ENCODE results near the gene STRN4. TPM values are rescaled to one million over a fixed set of nuclear protein-coding genes. Genes with fewer than 3 reads are reported as not detected.

Gene STRN4
- total and polyA plus RNA-seq, 9 of the 15 experiments (the other 6 are each of a cell fraction or from before 2014, with no cell fraction given): 0.62 to 83.7 (median 36.9) TPM

DNA sequence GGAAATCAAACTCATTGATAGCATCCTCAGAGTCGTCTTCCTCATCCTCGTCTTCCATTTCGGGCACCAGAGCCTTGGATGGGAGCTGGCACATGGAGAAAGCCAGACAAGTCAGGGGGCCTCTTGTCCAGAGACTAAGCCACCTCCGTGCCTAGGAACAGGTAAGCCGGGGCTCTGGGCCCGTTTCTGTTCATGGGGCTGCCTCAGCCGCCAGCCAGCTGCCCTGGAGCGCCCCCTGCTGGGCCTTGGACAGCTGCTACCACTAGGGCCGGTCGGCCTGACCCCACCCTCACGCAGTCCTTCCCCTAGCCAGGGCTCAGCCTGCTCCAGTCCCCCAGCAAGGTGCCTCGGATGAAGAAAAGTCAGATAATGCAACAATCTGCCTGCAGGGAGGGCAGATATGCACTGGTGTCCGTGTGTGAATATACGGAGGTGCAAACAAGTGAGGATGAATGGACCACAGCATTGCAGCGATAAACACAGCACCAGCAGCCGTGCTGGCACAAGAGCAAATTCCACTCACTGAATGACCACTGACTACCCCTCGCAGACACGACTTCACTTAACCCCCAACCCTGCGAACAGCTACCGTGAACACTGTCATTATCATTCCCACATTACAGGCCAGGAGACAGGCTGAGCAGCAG lies 17.4 kb downstream of the STRN4 start (continued):
- TF ChIP-seq NRF1 (conservative IDR thresholded peaks at IDR 0.05 in 1 of 2, IDR thresholded peaks at IDR 0.05 in 1 of 2) (0 out of 4 replicates have a peak, but pooled peaks of 1 of the 2 experiments have one; percentile 19), NUFIP1 (IDR thresholded peaks at IDR 0.05; ENCODE audit: partially characterized antibody) (no peak), CHD4 (IDR thresholded peaks at IDR 0.05; ENCODE audit: insufficient read depth, insufficient replicate concordance, low read depth, low read length, poor library complexity, severe bottlenecking) (no peak), MCM3 (IDR thresholded peaks at IDR 0.05) (no peak), POLR2AphosphoS5 (IDR thresholded peaks at IDR 0.05; ENCODE audit: control insufficient read depth, insufficient read depth, low read depth, low read length) (0 out of 2 replicates have a peak, but pooled peaks have one; percentile 17), ESRRB (CRISPR knock-in tag; IDR thresholded peaks at IDR 0.05; ENCODE audit: borderline replicate concordance) (no peak), SMARCE1 (IDR thresholded peaks at IDR 0.05) (peak; percentile 75), SMC3 (conservative IDR thresholded peaks at IDR 0.05; ENCODE audit: insufficient read depth, low read depth, low read length) (peak; percentile 73), SMARCC2 (IDR thresholded peaks at IDR 0.05; ENCODE audit: low read depth) (0 out of 2 replicates have a peak, but pooled peaks have one; percentile 33), MYC (IDR thresholded peaks at IDR 0.05; ENCODE audit: low read depth, low read length) (0 out of 2 replicates have a peak, but pooled peaks have one; percentile 30), MYC (CRISPR knock-in tag; IDR thresholded peaks at IDR 0.05; ENCODE audit: borderline replicate concordance, low read depth) (no peak), BRD4 (IDR thresholded peaks at IDR 0.05) (no peak), ZNF263 (CRISPR knock-in tag; IDR thresholded peaks at IDR 0.05; ENCODE audit: borderline replicate concordance) (peak; percentile 42; the same call in 1 of the 2 replicates), RBM22 (IDR thresholded peaks at IDR 0.05; ENCODE audit: low read depth, low read length, poor library complexity, severe bottlenecking) (peak; percentile 46), SIN3A (IDR thresholded peaks at IDR 0.05; ENCODE audit: borderline replicate concordance in 2 of 2, control insufficient read depth in 1 of 2, low read depth in 2 of 2, low read length in 2 of 2) (no peak)
- TF ChIP-seq, protein P1, sequence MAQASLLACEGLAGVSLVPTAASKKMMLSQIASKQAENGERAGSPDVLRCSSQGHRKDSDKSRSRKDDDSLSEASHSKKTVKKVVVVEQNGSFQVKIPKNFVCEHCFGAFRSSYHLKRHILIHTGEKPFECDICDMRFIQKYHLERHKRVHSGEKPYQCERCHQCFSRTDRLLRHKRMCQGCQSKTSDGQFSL (CRISPR knock-in tag; IDR thresholded peaks at IDR 0.05): 0 out of 2 replicates have a peak, but pooled peaks have one; percentile 11
- TF ChIP-seq, protein P1 (tag; IDR thresholded peaks at IDR 0.05): no peak
- TF ChIP-seq, protein P2, sequence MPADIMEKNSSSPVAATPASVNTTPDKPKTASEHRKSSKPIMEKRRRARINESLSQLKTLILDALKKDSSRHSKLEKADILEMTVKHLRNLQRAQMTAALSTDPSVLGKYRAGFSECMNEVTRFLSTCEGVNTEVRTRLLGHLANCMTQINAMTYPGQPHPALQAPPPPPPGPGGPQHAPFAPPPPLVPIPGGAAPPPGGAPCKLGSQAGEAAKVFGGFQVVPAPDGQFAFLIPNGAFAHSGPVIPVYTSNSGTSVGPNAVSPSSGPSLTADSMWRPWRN (IDR thresholded peaks at IDR 0.05; ENCODE audit: low read depth): no peak
- TF ChIP-seq, protein P3, sequence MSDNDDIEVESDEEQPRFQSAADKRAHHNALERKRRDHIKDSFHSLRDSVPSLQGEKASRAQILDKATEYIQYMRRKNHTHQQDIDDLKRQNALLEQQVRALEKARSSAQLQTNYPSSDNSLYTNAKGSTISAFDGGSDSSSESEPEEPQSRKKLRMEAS (CRISPR knock-in tag; IDR thresholded peaks at IDR 0.05): 0 out of 2 replicates have a peak, but pooled peaks have one; percentile 17
- TF ChIP-seq, protein P4, sequence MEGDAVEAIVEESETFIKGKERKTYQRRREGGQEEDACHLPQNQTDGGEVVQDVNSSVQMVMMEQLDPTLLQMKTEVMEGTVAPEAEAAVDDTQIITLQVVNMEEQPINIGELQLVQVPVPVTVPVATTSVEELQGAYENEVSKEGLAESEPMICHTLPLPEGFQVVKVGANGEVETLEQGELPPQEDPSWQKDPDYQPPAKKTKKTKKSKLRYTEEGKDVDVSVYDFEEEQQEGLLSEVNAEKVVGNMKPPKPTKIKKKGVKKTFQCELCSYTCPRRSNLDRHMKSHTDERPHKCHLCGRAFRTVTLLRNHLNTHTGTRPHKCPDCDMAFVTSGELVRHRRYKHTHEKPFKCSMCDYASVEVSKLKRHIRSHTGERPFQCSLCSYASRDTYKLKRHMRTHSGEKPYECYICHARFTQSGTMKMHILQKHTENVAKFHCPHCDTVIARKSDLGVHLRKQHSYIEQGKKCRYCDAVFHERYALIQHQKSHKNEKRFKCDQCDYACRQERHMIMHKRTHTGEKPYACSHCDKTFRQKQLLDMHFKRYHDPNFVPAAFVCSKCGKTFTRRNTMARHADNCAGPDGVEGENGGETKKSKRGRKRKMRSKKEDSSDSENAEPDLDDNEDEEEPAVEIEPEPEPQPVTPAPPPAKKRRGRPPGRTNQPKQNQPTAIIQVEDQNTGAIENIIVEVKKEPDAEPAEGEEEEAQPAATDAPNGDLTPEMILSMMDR (IDR thresholded peaks at IDR 0.05 in 2 of 3, conservative IDR thresholded peaks at IDR 0.05 in 1 of 3; ENCODE audit: insufficient read depth in 2 of 3, low read depth in 1 of 3, low read length in 3 of 3): peak; percentile 88 to 93 (median 93)
- TF ChIP-seq, protein P5, sequence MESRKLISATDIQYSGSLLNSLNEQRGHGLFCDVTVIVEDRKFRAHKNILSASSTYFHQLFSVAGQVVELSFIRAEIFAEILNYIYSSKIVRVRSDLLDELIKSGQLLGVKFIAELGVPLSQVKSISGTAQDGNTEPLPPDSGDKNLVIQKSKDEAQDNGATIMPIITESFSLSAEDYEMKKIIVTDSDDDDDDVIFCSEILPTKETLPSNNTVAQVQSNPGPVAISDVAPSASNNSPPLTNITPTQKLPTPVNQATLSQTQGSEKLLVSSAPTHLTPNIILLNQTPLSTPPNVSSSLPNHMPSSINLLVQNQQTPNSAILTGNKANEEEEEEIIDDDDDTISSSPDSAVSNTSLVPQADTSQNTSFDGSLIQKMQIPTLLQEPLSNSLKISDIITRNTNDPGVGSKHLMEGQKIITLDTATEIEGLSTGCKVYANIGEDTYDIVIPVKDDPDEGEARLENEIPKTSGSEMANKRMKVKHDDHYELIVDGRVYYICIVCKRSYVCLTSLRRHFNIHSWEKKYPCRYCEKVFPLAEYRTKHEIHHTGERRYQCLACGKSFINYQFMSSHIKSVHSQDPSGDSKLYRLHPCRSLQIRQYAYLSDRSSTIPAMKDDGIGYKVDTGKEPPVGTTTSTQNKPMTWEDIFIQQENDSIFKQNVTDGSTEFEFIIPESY (CRISPR knock-in tag; IDR thresholded peaks at IDR 0.05): 0 out of 2 replicates have a peak, but pooled peaks have one; percentile 53
